ENCODE measurements around the gene SEZ6L2. TPM values are rescaled to one million over a fixed set of nuclear protein-coding genes. Genes with fewer than 3 reads are reported as not detected.

SEZ6L2 gene
- total and polyA plus RNA-seq, 2 of the 13 experiments (the other 11 are each of a cell fraction or from before 2014, with no cell fraction given): 14.9 to 16.9 TPM

DNA sequence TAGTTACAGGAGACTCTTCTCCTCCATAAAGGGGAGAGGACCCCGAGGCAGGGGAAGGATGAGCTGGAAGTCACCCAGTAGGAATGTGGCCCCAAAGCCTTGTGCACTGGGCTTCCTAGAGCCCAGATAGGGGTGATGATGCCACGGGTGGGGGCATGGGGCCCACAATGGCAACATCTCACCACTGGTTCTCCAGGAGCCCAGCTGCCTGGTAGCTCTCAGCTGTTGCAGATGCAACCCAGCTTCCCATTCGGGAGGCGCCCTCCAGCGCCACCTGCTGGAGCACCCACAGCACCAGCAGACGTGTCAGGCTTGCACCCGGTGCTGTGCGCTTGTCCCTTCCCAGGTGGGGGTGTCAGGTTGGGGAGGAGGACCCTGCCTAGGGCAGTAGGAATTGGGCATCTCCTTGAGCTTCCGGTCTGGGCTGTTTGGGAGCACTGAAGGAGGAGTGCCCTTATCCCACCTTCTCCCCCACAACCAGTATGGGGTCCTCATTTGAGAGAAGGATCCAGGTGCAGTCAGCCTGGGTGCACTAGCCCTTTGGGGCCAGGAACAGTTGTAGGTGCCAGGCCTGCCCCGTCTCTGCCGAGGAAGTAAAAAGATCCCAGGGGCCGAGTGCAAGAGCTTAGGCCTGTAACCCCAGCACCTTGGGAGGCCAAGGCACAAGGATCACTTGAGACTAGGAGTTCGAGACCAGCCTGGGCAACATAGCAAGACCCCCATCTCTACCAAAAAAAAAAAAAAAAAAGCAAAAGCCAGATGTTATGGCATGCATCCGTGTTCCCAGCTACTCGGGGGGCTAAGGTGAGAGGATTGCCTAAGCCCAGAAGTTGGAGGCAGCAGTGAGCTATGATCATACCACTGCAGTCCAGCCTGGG lies 50.7 kb downstream of the SEZ6L2 start:
- Histone ChIP-seq H3K4me3 (replicated peaks in 1 of 3; ENCODE audit: insufficient read depth in 1 of 3, low read depth in 2 of 3, low read length in 3 of 3) (no peak overlapping the region), H3K4me1 (ENCODE audit: insufficient read depth, low read length) (no peaks in the 10 kb centered on the region), H3K36me3 (replicated peaks in 1 of 2; ENCODE audit: control insufficient read depth in 1 of 2, insufficient read depth in 2 of 2, low read length in 2 of 2) (peaks cover 3% of the 10 kb centered on the region in 2 experiments; a peak in 1 of 5 replicates), H3K9me3 (ENCODE audit: low read length) (no peaks in the 10 kb centered on the region), H3K27me3 (ENCODE audit: control insufficient read depth in 1 of 2, insufficient read depth in 2 of 2, low read length in 2 of 2) (no peaks in the 10 kb centered on the region), H3K79me2 (ENCODE audit: insufficient read depth, low read length) (no peaks in the 10 kb centered on the region), H3K9ac (ENCODE audit: insufficient read depth, low read depth, low read length) (no peak overlapping the region), H4K20me1 (ENCODE audit: insufficient read depth, low read length) (no peaks in the 10 kb centered on the region), H2AFZ (ENCODE audit: low read length) (no peak overlapping the region), H3K27ac (ENCODE audit: extremely low read length, insufficient read depth, low read length) (no peak overlapping the region), H3K4me2 (ENCODE audit: low read depth, low read length) (no peak overlapping the region)
- in situ Hi-C loops (cut with HindIII; ENCODE audit: extremely low pct_ligation_motif_present, low pct_unique_long_range_greater_than_20kb) (no loop called here), intact Hi-C loops (cut with micrococcal nuclease; ENCODE audit: unreplicated experiment) (loop anchor here (1.0 to 2.0 kb wide), 2 partner anchors 32 to 148 kb away; partner anchors contain the start of gene PAGR1)
- peak; percentile 65 for DNase-seq (ENCODE audit: low spot score)
- ChIA-PET POLR2A (interaction anchor here (0.6 to 5.0 kb wide), 18 partner anchors 8 to 148 kb away, joined by 3 to 37 read pairs (median 6); partner anchors contain the start of genes CDIPT, KCTD13, MAZ and MVP), CTCF (ENCODE audit: low intra/inter-chr PET ratio, low total read pairs) (interaction anchor here (1.1 to 2.1 kb wide), 6 partner anchors 28 to 157 kb away, joined by 3 to 12 read pairs (median 4); partner anchors contain the start of gene MVP)
- 50% methylated on average over 11 of the region's 15 CpGs for WGBS (ENCODE audit: low lambda C conversion rate)
- BruUV-seq (replicated peaks): no TSS peak
- FAIRE-seq: peak; percentile 58
- ATAC-seq: peak; percentile 90
- TF ChIP-seq, protein P1, sequence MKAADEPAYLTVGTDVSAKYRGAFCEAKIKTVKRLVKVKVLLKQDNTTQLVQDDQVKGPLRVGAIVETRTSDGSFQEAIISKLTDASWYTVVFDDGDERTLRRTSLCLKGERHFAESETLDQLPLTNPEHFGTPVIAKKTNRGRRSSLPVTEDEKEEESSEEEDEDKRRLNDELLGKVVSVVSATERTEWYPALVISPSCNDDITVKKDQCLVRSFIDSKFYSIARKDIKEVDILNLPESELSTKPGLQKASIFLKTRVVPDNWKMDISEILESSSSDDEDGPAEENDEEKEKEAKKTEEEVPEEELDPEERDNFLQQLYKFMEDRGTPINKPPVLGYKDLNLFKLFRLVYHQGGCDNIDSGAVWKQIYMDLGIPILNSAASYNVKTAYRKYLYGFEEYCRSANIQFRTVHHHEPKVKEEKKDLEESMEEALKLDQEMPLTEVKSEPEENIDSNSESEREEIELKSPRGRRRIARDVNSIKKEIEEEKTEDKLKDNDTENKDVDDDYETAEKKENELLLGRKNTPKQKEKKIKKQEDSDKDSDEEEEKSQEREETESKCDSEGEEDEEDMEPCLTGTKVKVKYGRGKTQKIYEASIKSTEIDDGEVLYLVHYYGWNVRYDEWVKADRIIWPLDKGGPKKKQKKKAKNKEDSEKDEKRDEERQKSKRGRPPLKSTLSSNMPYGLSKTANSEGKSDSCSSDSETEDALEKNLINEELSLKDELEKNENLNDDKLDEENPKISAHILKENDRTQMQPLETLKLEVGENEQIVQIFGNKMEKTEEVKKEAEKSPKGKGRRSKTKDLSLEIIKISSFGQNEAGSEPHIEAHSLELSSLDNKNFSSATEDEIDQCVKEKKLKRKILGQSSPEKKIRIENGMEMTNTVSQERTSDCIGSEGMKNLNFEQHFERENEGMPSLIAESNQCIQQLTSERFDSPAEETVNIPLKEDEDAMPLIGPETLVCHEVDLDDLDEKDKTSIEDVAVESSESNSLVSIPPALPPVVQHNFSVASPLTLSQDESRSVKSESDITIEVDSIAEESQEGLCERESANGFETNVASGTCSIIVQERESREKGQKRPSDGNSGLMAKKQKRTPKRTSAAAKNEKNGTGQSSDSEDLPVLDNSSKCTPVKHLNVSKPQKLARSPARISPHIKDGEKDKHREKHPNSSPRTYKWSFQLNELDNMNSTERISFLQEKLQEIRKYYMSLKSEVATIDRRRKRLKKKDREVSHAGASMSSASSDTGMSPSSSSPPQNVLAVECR (CRISPR knock-in tag; IDR thresholded peaks at IDR 0.05; ENCODE audit: borderline replicate concordance): peak; percentile 23; the same call in 1 of the 2 replicates
- TF ChIP-seq ZFP41 (CRISPR knock-in tag; IDR thresholded peaks at IDR 0.05; ENCODE audit: borderline replicate concordance) (0 out of 2 replicates have a peak, but pooled peaks have one; percentile 32), ZNF776 (CRISPR knock-in tag; IDR thresholded peaks at IDR 0.05) (no peak), ISL2 (CRISPR knock-in tag; IDR thresholded peaks at IDR 0.05) (no peak), ETV5 (CRISPR knock-in tag; IDR thresholded peaks at IDR 0.05; ENCODE audit: borderline replicate concordance) (peak; percentile 44; the same call in 1 of the 2 replicates), ZNF777 (CRISPR knock-in tag; IDR thresholded peaks at IDR 0.05) (no peak), NFYB (CRISPR knock-in tag; IDR thresholded peaks at IDR 0.05) (no peak), FOXJ3 (CRISPR knock-in tag; IDR thresholded peaks at IDR 0.05; ENCODE audit: borderline replicate concordance) (no peak), ZNF572 (CRISPR knock-in tag; IDR thresholded peaks at IDR 0.05) (0 out of 2 replicates have a peak, but pooled peaks have one; percentile 74)
- TF ChIP-seq, protein P2, sequence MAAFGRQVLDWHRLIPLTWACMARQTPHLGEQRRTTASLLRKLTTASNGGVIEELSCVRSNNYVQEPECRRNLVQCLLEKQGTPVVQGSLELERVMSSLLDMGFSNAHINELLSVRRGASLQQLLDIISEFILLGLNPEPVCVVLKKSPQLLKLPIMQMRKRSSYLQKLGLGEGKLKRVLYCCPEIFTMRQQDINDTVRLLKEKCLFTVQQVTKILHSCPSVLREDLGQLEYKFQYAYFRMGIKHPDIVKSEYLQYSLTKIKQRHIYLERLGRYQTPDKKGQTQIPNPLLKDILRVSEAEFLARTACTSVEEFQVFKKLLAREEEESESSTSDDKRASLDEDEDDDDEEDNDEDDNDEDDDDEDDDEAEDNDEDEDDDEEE (CRISPR knock-in tag; IDR thresholded peaks at IDR 0.05): 0 out of 2 replicates have a peak, but pooled peaks have one; percentile 40
- TF ChIP-seq, protein P3, sequence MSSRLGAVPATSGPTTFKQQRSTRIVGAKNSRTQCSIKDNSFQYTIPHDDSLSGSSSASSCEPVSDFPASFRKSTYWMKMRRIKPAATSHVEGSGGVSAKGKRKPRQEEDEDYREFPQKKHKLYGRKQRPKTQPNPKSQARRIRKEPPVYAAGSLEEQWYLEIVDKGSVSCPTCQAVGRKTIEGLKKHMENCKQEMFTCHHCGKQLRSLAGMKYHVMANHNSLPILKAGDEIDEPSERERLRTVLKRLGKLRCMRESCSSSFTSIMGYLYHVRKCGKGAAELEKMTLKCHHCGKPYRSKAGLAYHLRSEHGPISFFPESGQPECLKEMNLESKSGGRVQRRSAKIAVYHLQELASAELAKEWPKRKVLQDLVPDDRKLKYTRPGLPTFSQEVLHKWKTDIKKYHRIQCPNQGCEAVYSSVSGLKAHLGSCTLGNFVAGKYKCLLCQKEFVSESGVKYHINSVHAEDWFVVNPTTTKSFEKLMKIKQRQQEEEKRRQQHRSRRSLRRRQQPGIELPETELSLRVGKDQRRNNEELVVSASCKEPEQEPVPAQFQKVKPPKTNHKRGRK (CRISPR knock-in tag; IDR thresholded peaks at IDR 0.05): no peak

All from HepG2 (cell line).